Osteocyte (in vitro differentiated cells): ENCODE data around the gene PSMA6. TPM values are rescaled to one million over a fixed set of nuclear protein-coding genes. Genes with fewer than 3 reads are reported as not detected.

Experiments used
- DNase-seq: peaks from one replicate; pipeline ENCODE4 v3.0.0; 2021; ENCODE audit warnings: mixed read lengths; ENCODE audit not compliant: unreplicated experiment; ENCODE audit errors: extremely low spot score
- H3K27ac Mint-ChIP-seq: one replicate; pipeline ENCODE4 v1.8.0; 2021; ENCODE audit warnings: mild to moderate bottlenecking, mixed read lengths; ENCODE audit not compliant: unreplicated experiment
- H3K27me3 Mint-ChIP-seq: one replicate; pipeline ENCODE4 v1.8.0; 2021; ENCODE audit warnings: mixed read lengths; ENCODE audit not compliant: unreplicated experiment
- H3K36me3 Mint-ChIP-seq: one replicate; pipeline ENCODE4 v1.8.0; 2021; ENCODE audit warnings: mixed read lengths; ENCODE audit not compliant: unreplicated experiment
- H3K4me1 Mint-ChIP-seq: one replicate; pipeline ENCODE4 v1.8.0; 2021; ENCODE audit warnings: mixed read lengths; ENCODE audit not compliant: unreplicated experiment
- H3K4me3 Mint-ChIP-seq: one replicate; pipeline ENCODE4 v1.8.0; 2021; ENCODE audit warnings: mild to moderate bottlenecking, moderate library complexity, mixed read lengths; ENCODE audit not compliant: unreplicated experiment
- H3K9me3 Mint-ChIP-seq: one replicate; pipeline ENCODE4 v1.8.0; 2021; ENCODE audit warnings: mixed read lengths; ENCODE audit not compliant: unreplicated experiment
- CTCF ChIP-seq: fragments of 200-600 bp; sonication (generic); IDR thresholded peaks from 2 replicates; pipeline ENCODE4 v1.5.0; 2021; ENCODE audit warnings: antibody characterized with exemption, mild to moderate bottlenecking, moderate library complexity
- long read RNA-seq: library from polyadenylated mRNA; unstranded; transcript quantifications from one replicate; pipeline ENCODE4 v2.0.0, GENCODE V29; 2021
- total RNA-seq: library from RNA; stranded (reverse); gene quantifications from 2 replicates; pipeline ENCODE4 v1.2.1, GENCODE V29; 2021

Gene PSMA6
- 137 and 146 TPM in 2 replicates for total RNA-seq
- long read RNA-seq, transcript PSMA6-201 (7 exons, 1,029 nt) = major isoform, 233 of 244 reads
- long read RNA-seq, partial matches to known transcripts = 1 of 244 reads
- long read RNA-seq, other reads (novel, unspliced or antisense) = 4 of 244 reads

DNA sequence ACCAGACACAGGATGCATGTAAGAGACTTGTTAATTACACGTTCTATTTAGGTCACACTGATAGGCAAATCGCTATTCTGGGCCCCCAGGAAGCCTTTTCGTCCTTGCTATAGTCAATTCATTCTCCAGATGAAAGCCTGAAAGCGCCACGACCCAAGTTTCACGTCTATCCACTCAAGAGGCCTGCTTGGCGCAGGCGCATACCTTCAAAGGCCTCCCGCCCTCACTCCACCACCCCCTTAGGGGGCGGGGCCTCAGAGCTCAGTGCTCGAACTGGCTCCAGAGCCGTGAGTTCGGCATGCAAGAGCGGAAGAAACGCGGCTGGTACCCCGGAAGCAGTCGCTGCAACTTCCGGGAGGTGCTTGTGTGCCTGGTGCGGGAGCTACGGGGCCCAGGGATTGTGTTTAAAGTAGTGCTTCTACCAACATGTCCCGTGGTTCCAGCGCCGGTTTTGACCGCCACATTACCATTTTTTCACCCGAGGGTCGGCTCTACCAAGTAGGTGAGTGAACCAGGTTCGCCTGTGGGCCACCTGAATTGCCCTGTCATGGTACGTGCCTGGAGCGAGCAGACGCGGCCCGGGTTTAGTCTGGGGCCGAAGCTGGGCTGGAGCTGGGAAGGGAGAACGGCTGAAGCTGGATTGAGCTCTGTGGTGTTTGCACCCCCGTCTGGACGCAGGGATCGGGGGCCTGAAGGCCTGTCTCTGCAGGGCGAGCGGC lies at the start of gene PSMA6:
TSS of gene PSMA6 (plus strand) at position 332 of the 719 bp plus-strand sequence. CDS start at position 427, 95 bp downstream.
- no peak for TF ChIP-seq CTCF
- H3K4me1 Mint-ChIP-seq = peaks cover 33% of the 10 kb centered on the region
- H3K27ac Mint-ChIP-seq = peak within 1 kb of the TSS; percentile 98
- DNase-seq = peak; percentile 99
- H3K27me3 Mint-ChIP-seq = no peaks in the 10 kb centered on the region
- peak within 1 kb of the TSS; percentile 97 for H3K4me3 Mint-ChIP-seq
- H3K36me3 Mint-ChIP-seq = no peaks in the 10 kb centered on the region
- no peaks in the 10 kb centered on the region for H3K9me3 Mint-ChIP-seq

DNA sequence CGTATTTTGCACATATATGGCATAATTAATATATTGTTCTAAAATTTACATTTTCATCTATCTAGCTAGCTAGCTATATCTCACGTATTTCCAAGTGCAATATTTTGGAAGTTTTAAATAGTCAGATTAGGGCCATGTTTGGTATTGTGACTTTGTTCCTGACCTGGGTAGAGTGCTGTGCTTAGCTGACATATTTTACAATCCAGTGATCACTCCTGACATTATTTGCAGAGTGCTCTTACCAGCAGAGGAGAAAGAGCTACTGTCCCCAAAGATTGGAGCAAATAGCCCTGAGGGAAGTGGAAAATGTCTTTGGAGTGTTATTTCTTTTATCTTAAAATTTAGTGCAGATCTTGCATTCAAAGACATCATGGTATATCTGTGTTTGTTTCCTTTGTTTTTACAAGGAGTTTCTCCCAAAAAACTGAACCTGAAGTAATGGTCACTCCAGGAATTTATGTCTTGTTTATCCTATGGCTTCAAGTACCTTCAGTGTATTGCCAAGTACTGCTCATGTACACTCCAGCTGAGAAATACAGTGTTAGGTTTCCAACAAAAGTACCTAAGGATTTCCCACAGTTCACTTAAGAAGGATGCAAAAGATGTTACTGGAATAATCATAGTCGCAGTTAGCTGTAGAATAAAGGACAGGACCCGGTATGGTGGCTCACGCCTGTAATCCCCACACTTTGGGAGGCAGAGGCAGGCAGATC lies 49.4 kb upstream of the PSMA6 start:
- TF ChIP-seq CTCF = no peak
- H3K9me3 Mint-ChIP-seq = no peaks in the 10 kb centered on the region
- no peaks in the 10 kb centered on the region for H3K27me3 Mint-ChIP-seq
- no peak for DNase-seq
- H3K4me1 Mint-ChIP-seq = peaks cover 7% of the 10 kb centered on the region
- H3K36me3 Mint-ChIP-seq = no peaks in the 10 kb centered on the region
- H3K27ac Mint-ChIP-seq = no peak overlapping the region
- H3K4me3 Mint-ChIP-seq = no peak overlapping the region

DNA sequence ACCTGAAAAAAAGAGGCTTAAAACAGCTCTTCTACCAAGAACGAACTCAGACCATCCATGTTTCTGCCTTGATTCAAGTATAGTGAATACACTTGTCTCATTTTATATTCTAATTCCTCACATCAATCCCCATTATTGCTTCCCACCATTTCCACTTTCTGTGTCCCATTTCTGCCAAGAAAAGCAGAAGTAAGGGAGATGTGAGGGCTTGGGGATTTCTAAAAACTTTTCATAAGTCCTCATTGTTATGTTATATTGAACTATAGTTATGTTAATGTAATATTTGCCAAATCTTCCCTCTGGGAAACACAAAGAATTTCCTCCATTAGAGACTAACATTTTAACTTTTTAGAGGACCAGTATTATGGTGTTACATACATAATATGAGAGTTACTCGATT lies 48.2 kb upstream of the PSMA6 start:
- H3K27ac Mint-ChIP-seq = no peak overlapping the region
- H3K4me1 Mint-ChIP-seq = peaks cover 7% of the 10 kb centered on the region
- no peak for TF ChIP-seq CTCF
- H3K27me3 Mint-ChIP-seq = no peaks in the 10 kb centered on the region
- DNase-seq = no peak
- no peak overlapping the region for H3K4me3 Mint-ChIP-seq
- H3K9me3 Mint-ChIP-seq = no peaks in the 10 kb centered on the region
- H3K36me3 Mint-ChIP-seq = no peaks in the 10 kb centered on the region

DNA sequence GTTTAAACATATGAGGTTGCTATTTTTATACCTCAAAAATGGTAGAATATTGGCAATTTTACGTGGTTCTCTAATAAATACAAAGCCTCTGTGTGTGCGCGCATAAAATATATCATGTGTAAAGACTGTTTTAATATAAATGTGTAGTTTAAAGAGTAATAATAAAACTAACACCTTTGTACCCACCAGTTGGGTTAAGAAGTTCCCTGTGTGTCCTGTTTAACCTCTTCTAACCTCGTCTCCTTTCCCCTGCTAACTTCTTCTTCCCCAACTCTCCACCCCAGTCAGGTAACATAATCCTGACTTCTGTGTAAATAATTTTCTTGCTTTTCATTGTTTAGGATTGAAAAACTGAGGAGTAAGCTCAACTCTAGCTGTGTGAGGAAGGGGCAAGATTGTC lies 47.6 kb upstream of the PSMA6 start:
- no peaks in the 10 kb centered on the region for H3K9me3 Mint-ChIP-seq

More for the DNA sequence above, 47.6 kb upstream of the PSMA6 start:
- DNase-seq = no peak
- Mint-ChIP-seq H3K4me3 (no peak overlapping the region), H3K27ac (no peak overlapping the region), H3K4me1 (peaks cover 7% of the 10 kb centered on the region), H3K27me3 (no peaks in the 10 kb centered on the region), H3K36me3 (no peaks in the 10 kb centered on the region)
- no peak for TF ChIP-seq CTCF
